GM12873 (cell line): ENCODE data around the gene WFS1.

ENCODE experiments used
- CTCF ChIP-seq: IDR thresholded peaks from 2 replicates; pipeline ENCODE4 v1.5.1; 2012; ENCODE audit warnings: low read depth, mild to moderate bottlenecking, moderate library complexity, low read length, control low read depth; ENCODE audit not compliant: insufficient read depth; ENCODE audit errors: missing control alignments

The WFS1 gene

GRCh38 chr4:6272863-6273660 is 3.4 kb downstream of the WFS1 start:
- TF ChIP-seq CTCF, result no peak

- no peak for TF ChIP-seq CTCF
Measured at GRCh38 chr4:6273661-6273990, 4.0 kb downstream of the WFS1 start.

GRCh38 chr4:6275351-6275750 is 5.7 kb downstream of the WFS1 start:
- no peak for TF ChIP-seq CTCF

GRCh38 chr4:6275898-6276806 is 6.5 kb downstream of the WFS1 start:
- no peak for TF ChIP-seq CTCF

- TF ChIP-seq CTCF, result no peak
Measured at GRCh38 chr4:6277139-6277802, 7.6 kb downstream of the WFS1 start.

GRCh38 chr4:6277935-6278800 is 8.5 kb downstream of the WFS1 start:
- TF ChIP-seq CTCF, result no peak
